HG03342 (cell line): ENCODE results near the gene ABCA1.
"Not testable (repeated sequence)": the region's sequence is repeated elsewhere in the genome, so short reads cannot be mapped to it uniquely, and the experiment has no call there.

ENCODE experiments used
- ATAC-seq: cut with Tn5 transposase; IDR thresholded peaks from one replicate; pipeline ENCODE4 v1.9.1; 2021; ENCODE audit warnings: mild to moderate bottlenecking, moderate library complexity; ENCODE audit not compliant: unreplicated experiment

The ABCA1 gene

DNA sequence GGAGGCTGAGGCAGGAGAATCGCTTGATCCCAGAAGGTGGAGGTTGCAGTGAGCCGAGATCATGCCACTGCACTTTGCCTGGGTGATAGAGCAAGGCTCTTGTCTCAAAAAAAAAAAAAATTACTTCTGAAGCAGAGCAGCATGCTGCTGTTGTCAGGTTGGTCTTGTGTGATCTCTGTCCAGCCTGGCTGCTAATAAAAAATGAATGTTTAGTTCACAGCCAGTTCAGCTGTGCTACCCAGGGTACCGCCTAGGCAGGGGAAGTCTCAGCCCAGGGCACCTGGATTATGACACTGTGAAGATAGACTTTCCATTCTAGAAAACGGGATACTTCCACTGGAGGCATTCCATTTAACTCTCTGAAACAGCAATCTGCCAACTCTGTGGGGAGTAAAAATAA lies 23.5 kb upstream of the ABCA1 start:
- ATAC-seq: no peak

DNA sequence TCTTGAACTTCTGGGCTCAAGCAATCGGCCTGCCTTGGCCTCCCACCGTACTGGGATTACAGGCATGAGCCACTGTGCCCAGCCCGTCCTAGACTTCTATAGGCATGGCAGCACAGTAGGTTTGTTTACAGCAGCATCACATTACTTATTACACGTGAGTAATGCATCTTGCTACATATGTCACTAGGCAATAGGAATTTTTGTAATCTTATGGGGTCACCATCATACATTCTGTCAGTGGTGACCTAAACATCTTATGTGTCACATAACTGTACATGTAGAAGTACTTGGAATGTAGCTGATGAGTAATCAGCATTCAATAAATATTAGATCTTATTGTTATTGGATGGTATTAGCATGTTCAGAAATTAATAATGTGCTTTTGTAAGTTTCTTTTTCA lies 22.9 kb upstream of the ABCA1 start:
- no peak for ATAC-seq

DNA sequence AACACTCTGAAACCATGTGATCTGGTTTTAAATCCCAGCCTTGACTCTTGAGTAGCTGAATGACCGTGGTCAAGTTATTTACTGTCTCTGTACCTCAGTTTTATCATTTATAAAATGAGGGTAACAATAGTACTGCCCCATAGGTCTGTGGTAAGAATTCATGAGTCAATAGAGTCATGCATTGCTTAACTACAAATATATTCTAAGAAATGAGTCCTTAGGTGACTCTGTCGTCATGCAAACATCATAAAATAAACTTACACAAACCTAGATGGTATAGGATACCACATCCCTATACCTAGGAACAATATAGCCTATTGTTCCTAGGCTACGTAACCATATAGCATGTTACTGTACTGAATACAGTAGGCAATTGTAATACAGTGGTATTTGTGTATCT lies 20.3 kb upstream of the ABCA1 start:
- no peak for ATAC-seq

DNA sequence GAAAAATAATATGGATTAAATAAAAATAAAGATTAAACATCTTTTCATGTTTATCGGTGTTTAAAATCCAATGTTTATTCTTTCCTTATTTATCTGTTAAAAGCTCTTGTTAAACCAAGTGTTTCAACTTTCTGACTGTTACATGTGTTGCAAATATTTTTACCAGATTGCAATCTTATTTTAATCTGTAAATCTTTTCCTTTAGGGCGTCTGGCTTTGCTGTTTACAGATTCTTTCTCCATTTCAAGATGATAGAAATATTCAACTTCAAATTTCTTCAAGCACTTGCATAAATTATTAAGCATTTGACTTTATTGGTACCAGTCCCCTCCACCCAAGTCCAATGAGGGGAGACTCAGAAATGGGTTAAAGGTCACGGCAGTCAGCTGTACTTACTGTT lies 16.9 kb upstream of the ABCA1 start:
- ATAC-seq: no peak

DNA sequence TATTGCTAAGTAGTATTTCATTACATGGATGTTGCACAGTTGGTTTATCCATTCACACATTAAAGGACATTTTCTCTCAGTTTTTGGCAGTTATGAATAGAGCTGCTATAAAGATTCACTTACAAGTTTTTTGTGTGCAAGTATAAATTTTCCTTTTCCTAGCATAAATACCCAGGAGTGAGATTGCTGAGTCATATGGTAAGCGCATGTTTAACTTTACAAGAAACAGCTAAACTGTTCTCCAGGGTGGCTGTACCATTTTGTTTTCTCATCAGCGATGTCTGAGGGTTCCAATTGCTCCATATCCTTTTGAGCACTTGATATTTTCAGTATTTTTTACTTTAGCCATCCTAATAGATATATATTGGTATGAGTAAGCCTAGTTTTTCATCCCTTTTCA lies 16.4 kb upstream of the ABCA1 start:
- ATAC-seq: no peak

DNA sequence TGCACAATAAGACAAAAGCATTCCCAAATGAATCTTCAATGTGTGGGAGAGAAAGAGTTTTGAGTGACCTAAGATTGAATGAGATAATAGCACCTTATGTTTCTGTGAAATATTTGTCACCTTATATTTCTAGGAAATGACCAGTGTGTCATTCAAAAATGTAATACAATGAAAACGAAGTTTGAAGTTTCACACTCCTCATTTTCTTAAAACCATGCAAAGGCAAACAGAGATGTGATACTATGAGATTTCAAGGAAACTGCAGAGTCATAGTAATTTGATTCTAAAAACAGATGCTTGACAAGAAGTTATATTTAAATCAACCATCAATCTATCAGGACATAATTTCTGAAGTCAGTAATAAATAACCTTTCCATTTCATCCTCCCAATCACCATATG lies 13.6 kb upstream of the ABCA1 start:
- no peak for ATAC-seq

DNA sequence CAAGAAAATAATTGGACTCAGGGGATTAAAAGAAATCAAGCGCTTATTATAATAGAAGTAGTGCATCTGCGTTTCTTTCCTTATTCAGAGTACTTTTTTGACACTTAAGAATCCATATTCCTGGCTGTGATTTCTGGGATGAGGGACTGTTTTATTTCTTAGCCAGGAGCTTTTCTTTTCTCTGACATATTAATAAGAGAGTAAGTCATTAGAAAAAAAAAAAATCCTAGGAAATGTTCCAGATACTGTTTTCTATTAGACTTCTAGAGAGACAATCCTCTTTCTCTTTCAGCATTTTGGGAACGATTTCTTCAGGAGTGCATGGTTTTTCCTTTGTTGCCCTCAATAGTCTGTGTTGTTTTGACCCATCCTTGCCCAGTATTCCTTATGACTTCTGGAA lies 8.3 kb upstream of the ABCA1 start:
- no peak for ATAC-seq

DNA sequence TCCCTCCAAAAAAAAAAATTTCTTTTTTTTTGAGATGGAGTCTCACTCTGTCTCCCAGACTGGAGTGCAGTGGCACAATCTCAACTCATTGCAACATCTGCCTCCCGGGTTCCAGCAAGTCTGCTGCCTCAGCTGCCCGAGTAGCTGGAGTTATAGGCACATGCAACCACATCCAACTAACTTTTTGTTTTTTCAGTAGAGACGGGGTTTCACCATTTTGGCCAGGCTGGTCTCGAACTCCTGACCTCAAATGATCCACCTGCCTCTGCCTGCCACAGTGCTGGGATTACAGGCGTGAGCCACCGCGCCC lies 7.5 kb upstream of the ABCA1 start:
- ATAC-seq: not testable (repeated sequence)

DNA sequence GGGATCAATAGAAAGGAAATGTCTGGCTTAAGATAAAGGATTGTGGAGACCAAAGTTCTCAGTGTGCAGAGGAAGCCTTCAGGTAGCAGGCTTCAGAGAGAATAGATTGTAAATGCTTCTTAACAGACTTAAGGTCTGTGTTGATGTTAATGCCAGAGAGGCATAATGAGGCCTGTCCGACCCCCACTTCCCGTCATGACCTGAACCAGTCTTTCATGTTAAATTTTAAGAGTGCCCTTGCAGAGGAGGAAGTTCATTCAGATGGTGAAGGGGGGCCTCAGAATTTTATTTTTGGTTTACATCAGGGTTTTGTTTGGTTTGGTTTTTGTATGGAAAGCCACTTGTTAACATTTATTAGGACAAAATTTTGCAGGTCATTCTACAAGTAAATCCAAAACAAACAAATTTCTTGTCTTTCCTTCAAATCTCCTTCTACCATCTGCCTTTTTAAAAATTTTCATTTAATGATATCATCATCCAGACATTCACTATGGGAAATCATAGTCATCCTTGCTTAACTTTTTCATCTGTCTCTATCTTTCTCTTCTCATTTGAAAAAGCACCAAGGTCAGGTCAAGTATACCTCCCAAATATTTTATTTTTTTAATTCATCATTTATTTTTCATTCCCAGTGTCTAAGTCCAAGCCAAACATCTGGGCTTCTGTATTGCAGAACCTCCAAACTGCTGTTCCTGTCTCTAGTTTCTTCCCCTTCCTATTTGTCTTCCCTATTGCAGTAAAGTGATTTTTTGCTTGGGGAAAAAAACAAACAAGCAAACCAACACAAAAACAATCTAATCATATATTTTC lies 6.9 kb upstream of the ABCA1 start:
- no peak for ATAC-seq

DNA sequence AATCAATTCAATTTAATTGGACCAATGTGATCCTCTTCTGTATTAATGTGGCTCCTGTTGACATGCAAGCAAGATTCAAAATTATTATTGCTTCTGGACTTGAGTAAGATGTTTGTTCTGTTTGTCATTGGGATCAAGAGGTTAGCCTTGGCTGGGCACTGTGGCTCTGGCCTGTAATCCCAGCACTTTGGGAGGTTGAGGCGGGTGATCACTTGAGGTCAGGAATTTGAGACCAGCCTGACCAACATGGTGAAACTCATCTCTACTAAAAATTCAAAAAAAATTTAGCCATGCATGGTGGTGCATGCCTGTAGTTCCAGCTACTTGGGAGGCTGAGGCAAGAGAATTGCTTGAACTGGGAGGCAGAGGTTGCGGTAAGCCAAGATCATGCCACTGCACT lies 5.1 kb upstream of the ABCA1 start:
- ATAC-seq: not testable (repeated sequence)

DNA sequence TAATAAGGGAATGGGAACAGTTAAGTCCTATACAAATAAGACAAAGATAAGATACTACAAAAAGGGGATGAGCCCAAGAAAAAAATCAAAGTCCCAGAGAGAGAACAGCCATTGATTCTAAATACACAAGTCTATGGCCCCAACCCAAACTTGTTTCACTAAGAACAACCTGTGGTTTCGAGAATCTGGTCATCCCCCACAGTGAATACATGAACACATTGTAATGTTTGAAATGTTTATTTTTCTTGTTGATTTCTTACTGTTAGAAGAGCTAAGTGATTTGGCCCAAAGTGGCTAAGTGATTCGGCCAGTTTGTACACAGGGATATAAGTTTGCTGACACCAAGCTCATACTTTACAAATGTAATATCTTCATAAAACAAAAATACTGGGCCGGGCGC lies 3.3 kb upstream of the ABCA1 start:
- no peak for ATAC-seq

DNA sequence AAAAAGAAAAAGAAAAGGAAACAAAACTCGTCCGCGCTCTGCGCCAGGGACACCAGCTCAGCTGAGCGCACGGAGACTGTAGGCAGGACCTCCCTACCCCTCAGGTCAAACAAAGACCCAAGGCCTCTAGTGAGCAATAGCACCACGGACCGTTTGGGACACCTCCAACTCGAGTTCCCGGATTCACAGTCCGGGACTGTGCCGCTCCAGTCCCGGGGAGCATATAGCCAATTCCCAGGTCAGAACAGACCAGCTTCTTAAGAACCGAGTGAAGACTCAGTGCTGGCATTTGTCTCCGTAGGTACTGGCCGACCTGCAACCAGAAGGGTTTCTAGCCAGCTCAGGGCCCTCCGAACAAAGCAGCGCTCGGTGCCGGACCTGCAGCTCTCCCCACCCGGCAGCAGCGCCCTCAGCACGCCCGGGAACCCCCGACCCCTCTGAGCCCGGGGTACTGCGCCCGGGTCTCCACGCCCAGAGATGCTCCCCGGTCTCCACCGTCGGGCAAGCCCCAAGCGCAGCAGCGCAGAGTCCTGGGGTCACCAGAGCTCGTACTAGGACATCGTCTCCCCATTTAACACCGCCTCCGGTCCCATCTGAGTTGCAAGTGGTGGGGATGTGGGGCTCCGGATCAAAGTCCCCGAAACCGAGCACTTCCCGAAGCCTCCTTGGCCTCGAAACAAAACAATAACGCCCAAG lies 591 bp downstream of the ABCA1 start:
- no peak for ATAC-seq

DNA sequence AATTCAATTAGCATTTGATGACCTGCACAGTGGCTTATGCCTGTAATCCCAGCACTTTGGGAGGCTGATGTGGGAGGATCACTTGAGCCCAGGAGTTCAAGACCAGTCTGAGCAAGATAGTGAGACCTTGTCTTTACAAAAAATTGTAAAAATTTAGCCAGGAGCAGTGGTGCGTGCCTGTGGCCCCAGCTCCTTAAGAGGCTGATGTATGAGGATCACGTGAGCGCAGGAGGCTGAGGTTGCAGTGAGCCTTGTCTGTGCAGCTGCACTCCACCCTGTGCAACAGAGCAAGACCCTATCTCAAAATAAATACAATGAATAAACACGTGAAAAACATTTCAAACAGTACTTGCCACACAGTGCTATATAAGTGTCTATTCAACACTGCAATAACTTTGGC lies 4.2 kb downstream of the ABCA1 start:
- peak; percentile 47 for ATAC-seq

DNA sequence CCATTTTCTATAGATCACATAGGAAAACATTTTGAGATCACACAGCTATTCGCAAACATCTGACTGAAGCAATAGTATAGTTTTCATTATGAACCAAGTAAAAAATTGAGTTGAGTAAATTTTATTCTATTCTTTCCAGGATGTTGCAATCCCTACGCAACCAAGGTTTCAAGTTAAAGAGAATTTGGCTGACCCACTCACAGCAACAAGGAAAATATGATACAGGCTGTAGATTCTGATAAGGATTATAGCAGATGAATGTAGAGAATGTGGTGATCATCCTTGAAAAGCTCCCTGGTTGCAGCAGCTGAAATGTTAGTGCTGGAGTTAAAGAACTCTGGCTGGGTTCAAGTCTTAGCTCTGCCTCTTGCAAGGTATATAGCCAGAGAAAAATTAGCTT lies 4.7 kb downstream of the ABCA1 start:
- ATAC-seq: no peak

DNA sequence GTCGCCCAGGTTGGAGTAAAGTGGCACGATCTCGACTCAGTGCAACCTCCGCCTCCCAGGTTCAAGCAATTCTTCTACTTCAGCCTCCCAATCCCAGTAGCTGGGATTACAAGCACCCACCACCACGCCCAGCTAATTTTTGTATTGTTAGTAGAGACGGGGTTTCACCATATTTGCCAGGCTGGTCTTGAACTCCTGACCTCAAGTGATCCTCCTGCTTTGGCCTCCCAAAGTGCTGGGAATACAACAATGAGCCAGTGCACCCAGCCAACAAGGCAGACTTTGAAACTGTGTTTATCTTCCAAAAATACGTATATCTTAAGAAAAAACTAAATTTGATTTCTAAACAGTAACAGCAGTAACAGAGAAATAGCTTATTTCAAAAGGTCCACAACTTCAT lies 5.2 kb downstream of the ABCA1 start:
- not testable (repeated sequence) for ATAC-seq

DNA sequence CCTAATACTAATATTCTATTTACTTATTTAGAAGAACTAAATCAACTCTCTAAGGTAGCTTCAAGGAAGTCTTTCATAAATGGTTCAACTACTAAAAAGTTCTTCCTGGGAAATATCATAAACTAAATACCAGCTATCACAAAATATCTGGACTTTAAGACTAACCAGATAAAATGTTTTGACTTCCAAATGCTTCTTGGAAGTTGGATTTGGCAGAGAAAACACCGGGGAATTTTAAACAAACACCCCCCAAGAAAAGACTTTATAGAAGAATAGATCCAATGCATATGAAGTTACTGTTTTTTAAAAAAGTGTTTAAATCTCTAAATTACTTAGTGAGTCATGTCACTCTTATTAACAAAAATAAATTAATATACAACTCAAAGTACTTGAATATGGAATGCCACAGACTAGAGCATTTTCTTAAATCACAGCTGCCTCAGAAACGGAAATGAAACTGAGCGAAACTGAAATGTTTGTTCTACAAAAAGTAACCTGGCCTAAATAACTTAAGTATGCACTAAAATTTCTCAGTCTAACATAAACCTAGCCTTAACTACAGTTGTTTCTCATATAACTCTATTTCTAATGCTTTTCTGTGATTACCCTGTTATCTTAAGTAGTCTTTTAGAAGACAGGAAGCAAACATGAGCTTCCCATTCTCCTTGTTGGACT lies 6.8 kb downstream of the ABCA1 start:
- ATAC-seq: no peak

DNA sequence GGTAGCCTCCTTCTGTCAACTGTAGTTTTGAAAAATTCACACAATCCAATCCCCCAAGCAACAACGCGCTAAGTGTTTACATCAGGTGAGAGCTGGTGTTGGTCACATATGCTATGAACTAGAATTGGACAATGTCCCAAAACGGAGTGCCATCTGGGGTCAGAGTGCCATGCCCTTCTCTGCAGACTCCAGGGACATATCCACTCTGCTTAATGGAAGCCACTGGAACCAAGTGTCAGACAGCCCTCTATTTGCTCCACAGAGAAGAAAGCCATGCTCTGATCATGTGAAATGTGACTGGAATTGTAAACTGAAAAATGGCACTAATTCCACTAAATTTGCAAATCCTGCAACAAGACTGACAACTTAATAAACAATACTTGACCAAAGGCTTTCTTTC lies 12.2 kb downstream of the ABCA1 start:
- ATAC-seq: no peak

DNA sequence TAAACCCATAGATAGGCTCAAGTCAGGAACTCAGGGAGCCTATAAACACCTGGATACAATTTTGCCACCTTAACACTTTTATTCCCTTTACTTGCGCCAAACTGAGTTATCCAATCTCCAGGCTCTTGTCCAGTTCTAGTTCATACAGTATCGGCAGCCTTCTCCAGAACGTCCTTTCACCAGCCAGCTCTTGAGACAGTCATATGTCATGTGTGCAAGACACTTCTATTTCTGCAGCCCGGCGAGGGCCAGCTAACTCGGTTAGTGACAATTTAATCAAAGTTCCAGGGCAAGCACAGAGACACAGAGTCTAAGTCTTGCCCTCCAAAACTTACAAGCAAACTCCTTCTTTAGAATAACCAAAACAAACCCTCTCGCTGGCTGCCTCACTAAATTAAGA lies 12.9 kb downstream of the ABCA1 start:
- no peak for ATAC-seq

DNA sequence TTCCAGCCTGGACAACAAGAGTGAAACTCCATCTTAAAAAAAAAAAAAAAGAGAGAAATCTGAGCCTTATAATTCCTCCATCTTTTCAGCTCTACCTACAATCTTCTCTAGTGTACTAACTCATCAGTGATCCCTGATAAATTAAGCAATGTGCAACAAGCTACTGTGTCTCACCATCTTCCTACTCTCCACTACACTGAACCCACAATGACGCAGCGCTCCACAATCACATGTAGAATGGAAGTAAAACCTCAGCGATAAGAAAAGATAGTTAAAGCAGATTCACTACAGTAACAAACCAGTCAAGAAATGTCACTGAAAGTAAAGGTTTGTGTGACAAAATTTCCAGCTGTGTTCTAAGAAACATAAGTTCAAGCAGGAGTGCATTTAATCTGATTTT lies 13.5 kb downstream of the ABCA1 start:
- no peak for ATAC-seq

DNA sequence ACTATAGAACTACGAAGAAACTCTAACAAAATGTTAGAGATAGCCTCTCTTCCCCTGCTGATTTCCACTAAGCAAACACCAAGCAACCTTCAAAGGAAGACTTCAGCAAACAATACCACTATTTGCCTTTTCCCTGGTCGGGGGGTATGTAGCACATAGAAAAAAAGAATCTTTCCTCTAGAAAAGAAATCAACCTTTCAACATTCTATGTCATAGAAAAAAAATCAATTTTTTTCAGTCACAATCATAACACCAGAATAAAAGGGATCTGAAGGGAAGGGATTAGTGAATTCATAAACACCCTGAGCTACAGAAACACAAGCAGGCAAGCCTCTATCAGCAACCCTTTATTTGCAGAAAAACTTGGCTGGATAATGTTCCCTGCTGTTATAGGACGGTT lies 15.3 kb downstream of the ABCA1 start:
- ATAC-seq: no peak

DNA sequence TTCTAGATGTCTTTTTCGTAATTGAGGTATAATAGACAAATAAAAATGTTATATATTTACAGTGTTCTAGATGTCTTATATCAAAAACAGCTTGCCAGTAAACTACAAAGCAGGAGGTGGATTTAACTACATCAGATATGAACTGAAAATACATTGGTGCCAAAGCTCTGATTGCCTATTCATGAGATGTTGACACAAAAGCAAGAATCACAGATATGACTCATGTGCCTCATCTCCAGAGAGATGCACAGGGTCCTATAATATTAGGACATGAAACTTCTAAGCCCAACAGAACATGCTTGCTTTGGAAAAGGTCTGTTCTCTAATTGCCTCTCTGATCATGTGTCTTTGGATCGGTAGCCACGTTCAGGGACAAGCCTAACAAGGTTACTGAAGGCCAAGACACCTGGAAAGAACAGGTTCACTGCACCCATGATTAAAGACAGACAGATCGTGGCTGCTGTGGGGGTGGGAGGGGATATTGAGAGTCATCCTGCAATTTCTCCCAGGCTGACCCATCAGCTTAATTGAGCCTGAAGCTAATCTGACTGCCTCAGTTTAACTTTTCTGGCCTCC lies 16.8 kb downstream of the ABCA1 start:
- ATAC-seq: no peak
